T follicular helper cell (primary cell): ENCODE results near the gene SLC25A29.
"Not testable (repeated sequence)": the region's sequence is repeated elsewhere in the genome, so short reads cannot be mapped to it uniquely, and the experiment has no call there.

ENCODE experiments used
- DNase-seq: peaks from one replicate; pipeline ENCODE4 v3.0.0-alpha.2; 2020; ENCODE audit warnings: low read depth

SLC25A29 gene

DNA sequence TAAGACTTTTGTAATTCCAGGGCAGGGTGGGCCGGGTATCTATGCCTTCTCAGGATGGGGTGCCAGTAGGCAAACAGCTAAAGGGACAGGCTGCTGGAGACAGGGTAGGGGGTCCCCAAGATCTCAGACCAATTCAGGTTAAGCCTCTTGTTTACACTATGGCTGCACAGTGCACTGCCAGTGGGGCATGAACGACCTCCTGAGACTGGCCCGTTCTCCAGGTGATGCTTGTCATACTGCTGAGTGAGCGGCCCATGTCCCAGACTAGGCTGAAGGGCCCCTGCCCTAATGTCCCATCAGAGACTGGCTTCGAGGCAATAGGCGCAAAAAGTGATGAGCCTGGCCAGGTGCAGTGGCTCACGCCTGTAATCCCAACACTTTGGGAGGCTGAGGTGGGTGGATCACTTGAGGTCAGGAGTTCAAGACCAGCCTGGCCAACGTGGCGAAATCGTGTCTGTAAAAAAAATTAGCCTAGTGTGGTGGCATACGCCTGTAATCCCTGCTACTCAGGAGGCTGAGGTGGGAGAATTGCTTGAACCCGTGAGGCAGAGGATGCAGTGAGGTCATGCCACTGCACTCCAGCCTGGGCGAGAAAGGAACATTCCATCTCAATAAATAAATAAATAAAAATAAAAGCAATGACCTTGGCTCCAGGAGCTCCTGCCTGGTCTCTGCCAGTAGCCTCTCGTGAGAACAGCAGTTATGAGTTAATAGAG, 12.6 kb downstream of the SLC25A29 start:
- no peak for DNase-seq

GRCh38 chr14:100292776-100293461, 13.3 kb downstream of the SLC25A29 start:
- DNase-seq = no peak

DNA sequence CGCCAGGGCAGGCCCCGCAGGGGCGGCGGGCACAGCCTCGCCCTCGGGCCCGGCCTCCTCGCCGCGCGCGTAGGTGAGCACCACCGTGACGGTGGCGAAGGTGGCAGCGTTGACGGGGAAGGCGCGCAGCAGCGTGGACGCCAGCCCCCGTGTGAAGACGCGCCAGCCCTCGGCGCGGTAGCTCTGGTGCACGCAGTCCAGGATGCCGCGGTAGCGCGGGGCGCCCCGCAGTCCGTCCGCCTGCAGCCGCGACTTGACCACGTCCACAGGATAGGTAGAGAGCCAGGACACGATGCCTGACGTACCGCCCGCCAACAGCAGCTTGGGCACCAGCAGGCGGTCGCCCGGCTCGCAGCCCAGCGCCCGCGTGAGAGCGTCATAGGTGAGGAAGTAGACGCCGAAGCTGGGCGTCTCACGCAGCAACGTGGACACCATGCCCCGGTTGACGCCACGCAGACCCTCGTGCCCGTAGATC, 13.9 kb downstream of the SLC25A29 start:
- DNase-seq = no peak

DNA sequence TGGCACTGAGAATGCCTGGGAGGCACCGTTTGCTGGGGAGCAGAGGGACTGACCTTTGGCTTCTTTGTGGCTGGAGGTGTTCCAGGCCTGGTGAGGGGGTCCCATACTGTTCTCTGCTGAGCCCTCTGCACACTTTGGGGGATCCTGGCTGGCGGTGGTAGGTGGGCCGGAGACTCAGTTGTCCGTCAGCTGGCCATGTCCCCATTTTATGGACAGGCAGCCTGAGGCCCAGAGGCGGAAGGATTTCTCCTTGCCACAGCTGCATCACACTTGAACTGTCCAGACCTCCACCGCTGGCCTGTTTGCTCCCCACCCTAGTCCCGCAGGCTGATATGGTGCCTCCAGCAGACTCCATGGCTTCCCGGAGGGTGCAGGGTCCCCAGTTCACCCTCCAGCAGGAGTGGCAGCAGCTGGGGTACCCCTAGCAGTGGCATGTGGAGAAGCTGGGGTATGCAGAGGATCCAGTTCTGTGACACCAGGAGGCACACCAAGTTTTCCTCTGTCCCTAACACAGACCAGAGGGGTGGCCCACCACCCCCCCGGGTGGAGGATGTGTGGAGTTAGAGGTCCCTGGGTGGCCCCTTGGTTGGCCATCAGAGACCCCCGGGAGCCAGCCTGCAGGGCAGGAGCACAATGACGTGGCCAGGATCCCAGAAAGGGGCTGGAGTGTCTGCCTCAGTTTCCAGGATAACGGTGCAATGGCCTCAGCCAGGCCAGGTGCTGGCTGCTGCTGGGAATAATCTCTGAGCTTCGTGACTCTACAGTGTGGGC, 14.8 kb downstream of the SLC25A29 start:
- DNase-seq = no peak

DNA sequence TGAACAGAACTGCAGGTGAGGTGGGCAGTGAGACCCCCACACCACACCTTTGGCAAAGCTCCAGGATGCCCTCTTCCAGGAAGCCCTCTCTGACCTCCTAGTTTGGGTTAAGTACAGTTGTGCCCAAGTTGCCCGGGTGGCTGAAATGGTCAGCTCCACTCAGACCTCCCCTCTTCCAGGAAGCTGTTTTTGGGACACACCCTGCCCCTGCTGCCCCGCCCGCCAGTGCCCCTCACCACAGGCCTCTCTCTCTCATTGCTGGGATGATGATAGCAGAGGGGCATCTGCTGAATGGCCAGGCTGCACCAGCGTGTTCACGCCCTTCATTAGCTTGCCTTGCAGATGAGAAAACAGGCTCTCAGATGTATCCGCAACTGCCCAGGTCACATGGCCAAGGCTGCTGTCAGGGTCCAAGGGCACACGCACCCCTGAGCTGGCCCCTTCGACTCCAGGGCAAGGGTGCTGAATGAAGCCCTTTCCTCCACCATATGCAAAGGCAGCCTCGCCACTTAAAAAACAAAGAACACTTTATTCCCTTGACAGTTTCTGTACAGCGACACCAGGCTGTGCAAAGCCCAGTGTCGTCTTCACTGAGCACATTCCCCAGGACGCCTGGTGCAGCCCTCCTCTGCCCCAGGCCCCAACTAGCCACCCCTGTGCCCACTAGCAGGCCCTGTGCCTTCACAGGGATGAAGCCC, 15.5 kb downstream of the SLC25A29 start:
- DNase-seq = no peak

DNA sequence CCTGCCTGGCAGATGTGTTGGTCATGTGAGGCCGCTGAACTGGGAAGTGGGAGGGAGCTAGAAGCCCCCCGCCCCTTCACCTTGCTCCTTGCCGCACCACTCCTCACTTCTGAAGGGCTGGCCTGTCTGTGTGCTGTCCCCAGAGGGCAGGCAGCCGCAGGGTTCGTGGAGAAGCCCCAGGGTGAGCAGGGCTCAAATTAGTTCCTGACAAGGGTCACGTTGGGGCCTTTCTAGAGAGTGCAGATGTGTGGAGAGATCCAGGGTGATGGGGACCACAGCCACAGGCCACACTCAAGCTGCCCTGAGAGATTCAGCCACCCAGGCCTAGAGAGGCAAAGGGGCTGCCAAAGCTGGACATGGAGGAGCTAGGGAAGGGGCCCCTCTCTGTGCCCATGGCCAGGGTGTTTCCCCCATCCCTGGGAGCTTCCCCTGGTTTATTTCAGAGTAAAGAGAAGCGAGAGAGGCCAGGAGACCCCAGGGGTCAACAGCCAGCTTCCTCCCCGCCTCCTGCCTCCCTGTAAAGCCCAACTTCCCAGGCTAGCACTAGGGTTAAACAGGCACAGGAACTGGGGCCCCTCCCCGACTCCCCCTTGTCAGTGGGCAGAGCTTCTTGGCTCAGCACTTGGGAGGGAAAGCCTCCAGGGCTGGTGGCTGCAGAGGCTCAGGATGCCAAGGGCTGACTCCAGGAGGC, 16.2 kb downstream of the SLC25A29 start:
- no peak for DNase-seq

GRCh38 chr14:100288382-100289185, 17.7 kb downstream of the SLC25A29 start:
- no peak for DNase-seq

DNA sequence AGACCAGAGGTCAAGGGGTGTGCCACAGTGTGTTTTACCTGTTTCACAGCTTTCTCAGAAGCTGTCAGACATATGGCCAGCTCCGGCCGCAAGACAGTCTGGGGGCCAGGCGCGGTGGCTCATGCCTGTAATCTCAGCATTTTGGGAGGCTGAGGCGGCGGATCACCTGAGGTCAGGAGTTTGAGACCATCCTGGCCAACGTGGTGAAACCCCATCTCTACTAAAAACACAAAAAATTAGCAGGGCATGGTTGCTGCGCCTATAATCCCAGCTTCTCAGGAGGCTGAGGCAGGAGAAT, 18.3 kb downstream of the SLC25A29 start:
- not testable (repeated sequence) for DNase-seq

DNA sequence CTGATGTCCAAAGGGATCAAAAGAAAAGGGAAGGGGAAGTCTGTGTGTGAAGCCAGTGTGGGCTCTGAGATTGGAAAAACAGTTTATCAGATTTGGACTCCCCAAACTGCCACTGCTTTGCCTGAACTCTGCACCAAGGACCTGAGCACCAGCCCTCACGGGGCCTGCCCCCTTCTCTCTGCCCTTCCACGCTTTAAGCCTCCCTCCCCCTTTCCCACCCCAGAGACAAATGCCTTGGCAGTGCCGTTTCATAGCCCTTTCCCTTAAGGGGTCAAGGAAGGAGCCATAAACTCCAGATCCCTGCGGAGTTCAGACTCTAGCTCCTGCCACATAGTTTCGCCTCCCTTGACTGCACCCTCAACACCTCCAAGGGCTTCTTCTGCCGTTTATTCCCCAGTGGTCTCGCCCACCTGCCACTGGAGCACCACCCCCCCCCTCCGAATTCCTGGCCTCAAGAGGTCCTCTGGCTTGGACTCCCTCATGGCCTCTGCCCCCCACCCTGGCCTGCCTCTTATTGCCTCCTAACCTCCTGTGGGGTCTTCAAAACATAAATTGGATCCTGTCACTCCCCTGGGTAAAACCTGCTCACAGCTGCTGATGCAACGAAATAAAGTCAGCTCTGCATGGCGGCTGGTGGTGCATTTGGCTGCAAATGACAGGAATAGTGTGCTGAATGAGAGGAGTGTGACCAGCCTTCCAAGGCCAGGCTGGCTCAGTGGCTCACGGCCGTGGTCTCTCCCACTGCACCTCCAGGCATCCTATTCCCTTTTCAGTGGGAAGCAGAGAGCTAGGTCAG, 18.8 kb downstream of the SLC25A29 start:
- no peak for DNase-seq

DNA sequence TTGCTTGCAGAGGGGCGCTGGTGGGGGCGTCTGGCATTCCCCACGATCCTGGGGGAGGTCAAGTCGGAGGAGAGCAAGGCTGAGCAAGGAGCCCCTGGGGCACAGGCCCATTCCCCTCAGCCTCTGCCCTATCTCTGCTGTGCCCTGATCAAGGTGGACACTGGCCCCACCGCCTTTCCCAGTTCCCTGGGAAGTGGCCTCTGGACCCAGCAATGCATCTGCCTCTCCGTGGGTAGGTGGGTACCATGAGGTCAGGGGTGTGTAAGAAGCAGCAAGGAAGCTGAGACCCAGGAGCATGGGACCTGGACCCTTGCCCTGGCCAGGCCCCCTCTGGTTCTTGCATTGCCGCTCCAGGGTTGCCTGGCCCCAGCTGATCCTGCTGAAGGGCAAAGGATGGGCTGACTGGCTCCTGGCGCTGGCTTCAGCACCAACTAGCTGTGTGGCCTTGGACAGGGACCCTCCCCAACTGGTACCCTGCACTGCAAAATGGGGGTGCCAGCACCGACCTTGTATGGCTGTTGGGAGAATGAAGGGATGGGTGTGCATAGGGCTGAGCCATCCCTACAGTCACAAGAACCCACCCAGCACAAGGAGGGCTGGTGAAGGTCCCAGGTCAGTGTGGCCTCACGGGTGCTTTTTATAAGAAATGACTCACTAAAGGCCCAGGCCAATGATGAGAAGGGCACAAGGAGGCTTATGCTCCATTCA, 19.6 kb downstream of the SLC25A29 start:
- DNase-seq = no peak

DNA sequence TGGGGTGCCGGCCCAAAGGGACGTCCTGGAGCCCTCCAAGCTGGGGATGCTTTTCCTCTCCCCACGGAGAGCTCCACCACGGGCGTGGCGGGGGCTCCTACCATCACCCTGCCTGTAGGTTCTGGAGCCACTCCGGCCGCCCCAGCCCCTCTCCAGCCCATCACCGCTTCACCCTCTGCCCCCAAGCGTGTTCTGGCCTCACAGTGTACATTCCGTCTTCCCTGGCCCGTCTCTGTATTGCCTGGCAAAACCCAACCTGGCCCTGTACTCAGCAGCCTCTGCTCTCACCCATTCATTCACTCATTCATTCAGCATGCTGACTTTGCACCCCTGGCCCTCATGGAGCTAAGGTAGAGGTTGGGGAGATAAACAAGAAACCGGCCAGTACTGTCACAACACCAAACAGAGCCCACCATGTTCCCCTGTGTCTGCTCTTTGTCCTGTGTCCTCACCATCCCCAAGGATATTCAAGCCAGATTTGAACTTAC, 20.3 kb downstream of the SLC25A29 start:
- DNase-seq = no peak

- DNase-seq = peak; percentile 68
Measured at GRCh38 chr14:100285021-100285912, 21.0 kb downstream of the SLC25A29 start.

GRCh38 chr14:100283984-100284881, 22.0 kb downstream of the SLC25A29 start:
- no peak for DNase-seq

DNA sequence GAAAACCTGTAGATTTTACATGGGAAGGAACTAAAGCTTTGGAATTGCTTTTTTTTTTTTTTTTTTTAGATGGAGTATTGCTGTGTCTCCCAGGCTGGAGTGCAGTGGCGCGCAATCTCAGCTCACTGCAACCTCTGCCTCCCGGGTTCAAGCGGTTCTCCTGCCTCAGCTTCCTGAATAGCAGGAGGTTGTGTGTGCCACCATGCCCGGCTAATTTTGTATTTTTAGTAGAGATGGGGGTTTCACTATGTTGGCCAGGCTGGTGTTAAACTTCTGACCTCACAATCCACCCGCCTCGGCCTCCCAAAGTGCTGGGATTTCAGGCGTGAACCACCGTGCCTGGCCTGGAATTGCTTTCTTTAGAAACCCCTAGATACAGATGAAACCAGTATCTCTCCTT, 22.8 kb downstream of the SLC25A29 start:
- DNase-seq = not testable (repeated sequence)

- DNase-seq = no peak
Measured at GRCh38 chr14:100282766-100283419, 23.4 kb downstream of the SLC25A29 start.

- DNase-seq = no peak
Measured at GRCh38 chr14:100282083-100282350, 24.2 kb downstream of the SLC25A29 start.
